ENCODE data around the gene NRP2. TPM values are rescaled to one million over a fixed set of nuclear protein-coding genes. Genes with fewer than 3 reads are reported as not detected.

Gene NRP2
- total RNA-seq, 5 donors from 2014 or later (not counting 1 experiment from before 2014, with no cell fraction given), result 0.85 to 1.1 (median 0.93) TPM; not detected in 2

DNA sequence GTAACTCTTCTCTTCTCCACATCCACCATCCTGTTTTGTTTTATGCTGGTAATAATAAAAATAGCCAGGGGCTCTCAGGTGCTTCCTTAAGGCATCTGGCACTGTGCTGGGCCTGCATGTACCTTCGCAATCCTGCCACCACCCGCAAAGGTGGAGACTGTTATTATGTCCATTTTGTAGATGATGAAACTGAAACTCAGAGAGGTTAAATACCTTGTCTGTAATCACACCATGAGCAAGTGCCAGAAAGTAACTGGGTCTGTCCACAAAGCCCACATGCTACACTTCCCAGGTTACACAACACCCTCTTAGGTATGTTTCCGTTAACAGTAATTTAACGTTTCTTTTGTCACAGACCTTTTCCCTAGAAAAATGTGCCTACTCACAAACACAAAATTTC, 27.0 kb downstream of the NRP2 start:
- Histone ChIP-seq H3K4me1 (ENCODE audit: control insufficient read depth in 1 of 2, extremely low read depth in 1 of 2, insufficient read depth in 2 of 2, low read length in 2 of 2) (peaks cover 0 to 12% of the 10 kb centered on the region in 2 experiments), H3K9me3 (no peaks in the 10 kb centered on the region), H3K36me3 (ENCODE audit: control insufficient read depth in 2 of 2, extremely low read depth in 1 of 2, insufficient read depth in 1 of 2, low read length in 1 of 2) (no peaks in the 10 kb centered on the region), H3K4me3 (ENCODE audit: control insufficient read depth in 1 of 2, extremely low read depth in 1 of 2, low read length in 1 of 2) (no peak overlapping the region), H3K27ac (ENCODE audit: low read length) (no peak overlapping the region), H3K27me3 (replicated peaks in 1 of 2; ENCODE audit: control insufficient read depth in 2 of 2, extremely low read depth in 1 of 2, insufficient read depth in 2 of 2, low read length in 1 of 2) (no peaks in the 10 kb centered on the region)
- POLR2A ChIA-PET, result no interaction called here
- Mint-ChIP-seq H3K27me3 (peaks cover 4 to 6% of the 10 kb centered on the region in 2 donors), H3K27ac (no peak overlapping the region), H3K4me3 (no peak overlapping the region), H3K36me3 (no peaks in the 10 kb centered on the region), H3K9me3 (no peaks in the 10 kb centered on the region), H3K4me1 (peaks cover 15 to 26% (median 16%) of the 10 kb centered on the region in 3 donors)
- DNase-seq (no peak), ATAC-seq (replicated peaks in 1 of 4) (no peak)
- CTCF ChIA-PET, result no interaction called here
- WGBS (ENCODE audit: insufficient coverage), result 100% methylated on average over 1 of the region's 4 CpGs

DNA sequence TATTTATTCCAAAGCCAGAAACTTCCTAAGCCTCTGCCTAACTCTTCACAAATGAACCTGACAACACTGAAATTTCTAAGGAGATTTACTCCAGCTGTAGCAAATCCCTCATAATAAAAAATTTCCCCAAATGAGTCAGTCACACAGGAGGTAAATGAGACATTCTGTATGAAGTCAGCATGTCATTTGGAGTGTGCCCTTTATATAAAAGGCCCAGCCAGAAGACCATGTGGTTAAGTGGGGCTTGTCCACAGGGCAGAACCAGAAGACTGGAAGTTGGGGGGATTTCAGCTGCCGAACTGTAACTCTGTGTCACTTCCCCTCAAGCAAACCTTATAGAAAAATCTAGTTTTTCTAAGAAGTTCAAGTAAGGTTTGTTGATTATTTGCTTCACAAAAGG, 30.2 kb downstream of the NRP2 start:
- Histone ChIP-seq H3K9me3 (no peaks in the 10 kb centered on the region), H3K27ac (ENCODE audit: low read length) (no peak overlapping the region), H3K4me3 (ENCODE audit: control insufficient read depth in 1 of 2, extremely low read depth in 1 of 2, low read length in 1 of 2) (no peak overlapping the region), H3K4me1 (ENCODE audit: control insufficient read depth in 1 of 2, extremely low read depth in 1 of 2, insufficient read depth in 2 of 2, low read length in 2 of 2) (no peaks in the 10 kb centered on the region), H3K36me3 (ENCODE audit: control insufficient read depth in 2 of 2, extremely low read depth in 1 of 2, insufficient read depth in 1 of 2, low read length in 1 of 2) (no peaks in the 10 kb centered on the region), H3K27me3 (replicated peaks in 1 of 2; ENCODE audit: control insufficient read depth in 2 of 2, extremely low read depth in 1 of 2, insufficient read depth in 2 of 2, low read length in 1 of 2) (peaks cover 0 to 9% of the 10 kb centered on the region in 2 experiments)
- DNase-seq (no peak), ATAC-seq (replicated peaks in 1 of 4) (no peak)
- WGBS (ENCODE audit: insufficient coverage), result no CpG with 5 or more reads among the region's 1 CpG
- peaks cover 11 to 13% of the 10 kb centered on the region in 2 donors for H3K27me3 Mint-ChIP-seq
- ChIA-PET POLR2A (no interaction called here), CTCF (interaction anchor here in 1 of 2 donors (0.9 kb wide), 1 partner anchor 15 kb away, joined by 3 read pairs; no protein-coding TSS in a partner anchor)
- H3K27ac Mint-ChIP-seq, result no peak overlapping the region
- H3K9me3 Mint-ChIP-seq, result no peaks in the 10 kb centered on the region
- no peak overlapping the region for H3K4me3 Mint-ChIP-seq
- peaks cover under 1 to 11% (median 6%) of the 10 kb centered on the region in 3 donors for H3K4me1 Mint-ChIP-seq
- no peaks in the 10 kb centered on the region for H3K36me3 Mint-ChIP-seq

DNA sequence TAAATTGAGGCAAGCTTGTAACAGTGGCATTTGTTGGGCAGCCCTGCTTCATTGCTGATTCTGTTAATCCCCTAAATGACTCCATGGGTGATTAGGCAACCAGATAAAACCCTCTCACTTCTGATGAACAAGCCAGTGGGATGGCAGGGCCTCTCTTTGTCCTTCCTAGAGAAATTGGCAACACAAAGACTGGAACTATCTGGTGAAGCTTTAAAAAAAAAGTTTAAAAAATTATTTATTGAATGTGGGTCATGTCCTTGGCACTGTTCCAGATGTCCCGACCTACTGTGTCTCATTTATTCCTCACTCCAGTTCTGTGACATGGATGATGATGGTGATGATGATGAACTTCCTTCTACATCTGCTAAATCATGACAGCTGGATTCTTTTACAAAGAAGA, 30.8 kb downstream of the NRP2 start:
- Histone ChIP-seq H3K4me3 (ENCODE audit: control insufficient read depth in 1 of 2, extremely low read depth in 1 of 2, low read length in 1 of 2) (no peak overlapping the region), H3K9me3 (no peaks in the 10 kb centered on the region), H3K4me1 (ENCODE audit: control insufficient read depth in 1 of 2, extremely low read depth in 1 of 2, insufficient read depth in 2 of 2, low read length in 2 of 2) (no peaks in the 10 kb centered on the region), H3K27ac (ENCODE audit: low read length) (no peak overlapping the region), H3K36me3 (ENCODE audit: control insufficient read depth in 2 of 2, extremely low read depth in 1 of 2, insufficient read depth in 1 of 2, low read length in 1 of 2) (no peaks in the 10 kb centered on the region), H3K27me3 (replicated peaks in 1 of 2; ENCODE audit: control insufficient read depth in 2 of 2, extremely low read depth in 1 of 2, insufficient read depth in 2 of 2, low read length in 1 of 2) (peaks cover 0 to 9% of the 10 kb centered on the region in 2 experiments)
- no peak overlapping the region for H3K4me3 Mint-ChIP-seq
- H3K27ac Mint-ChIP-seq, result no peak overlapping the region
- no peaks in the 10 kb centered on the region for H3K36me3 Mint-ChIP-seq
- H3K9me3 Mint-ChIP-seq, result no peaks in the 10 kb centered on the region
- H3K27me3 Mint-ChIP-seq, result peaks cover 13 to 18% of the 10 kb centered on the region in 2 donors
- peaks cover 0 to 10% (median 6%) of the 10 kb centered on the region in 3 donors for H3K4me1 Mint-ChIP-seq
- ATAC-seq (replicated peaks in 1 of 4), result no peak
- POLR2A ChIA-PET, result interaction anchor here in 1 of 2 donors (0.7 kb wide), 1 partner anchor 1126 kb away, joined by 4 read pairs; no protein-coding TSS in a partner anchor
- no peak for DNase-seq
- no CpG with 5 or more reads among the region's 1 CpG for WGBS (ENCODE audit: insufficient coverage)
- CTCF ChIA-PET, result no interaction called here

DNA sequence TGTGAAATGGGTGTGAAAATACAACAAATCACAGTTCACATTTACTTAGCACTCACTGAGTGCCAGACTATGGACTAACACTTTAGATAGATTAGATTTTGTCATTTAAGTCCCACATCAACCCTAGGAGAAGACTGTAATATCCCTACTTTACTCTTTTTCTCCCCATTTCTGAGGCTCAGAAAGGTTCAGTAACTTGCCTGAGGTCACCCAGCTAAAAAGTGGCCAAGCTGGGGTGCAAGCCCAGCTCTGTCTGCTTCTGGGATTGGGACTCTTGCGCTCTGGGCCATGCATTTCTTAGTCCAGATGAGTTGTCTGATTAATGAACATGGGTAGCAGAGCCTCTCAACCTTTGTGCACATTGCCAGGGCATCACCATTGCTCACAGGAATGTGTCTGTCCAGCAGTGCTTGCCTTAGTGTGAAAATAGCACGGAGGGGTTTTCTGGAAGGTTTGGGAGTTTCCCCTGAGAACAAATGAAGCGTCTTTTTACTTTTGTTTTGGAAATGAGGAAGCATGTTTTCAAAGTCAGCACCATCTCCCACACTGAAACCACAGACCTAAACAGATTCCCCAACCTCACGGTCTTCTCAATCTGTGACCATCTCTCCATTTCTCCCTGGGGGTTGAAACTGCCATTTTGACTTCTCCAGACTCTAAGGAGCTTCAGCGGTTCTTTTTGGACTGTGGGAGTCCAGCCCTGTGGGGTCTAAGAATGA, 31.9 kb downstream of the NRP2 start:
- H3K4me3 ChIP-seq (ENCODE audit: control insufficient read depth in 1 of 2, extremely low read depth in 1 of 2, low read length in 1 of 2), result no peak overlapping the region
- 86% methylated on average over 1 of the region's 5 CpGs for WGBS (ENCODE audit: insufficient coverage)
- no peaks in the 10 kb centered on the region for H3K9me3 ChIP-seq
- ChIA-PET CTCF (no interaction called here), POLR2A (no interaction called here)
- no peak for DNase-seq
- ATAC-seq (replicated peaks in 1 of 4), result no peak
- Mint-ChIP-seq H3K36me3 (no peaks in the 10 kb centered on the region), H3K4me1 (peaks cover 0 to 10% (median 6%) of the 10 kb centered on the region in 3 donors), H3K27me3 (peaks cover 13 to 22% of the 10 kb centered on the region in 2 donors), H3K9me3 (no peaks in the 10 kb centered on the region), H3K27ac (no peak overlapping the region), H3K4me3 (no peak overlapping the region)
- H3K27ac ChIP-seq (ENCODE audit: low read length), result no peak overlapping the region
- no peaks in the 10 kb centered on the region for H3K4me1 ChIP-seq (ENCODE audit: control insufficient read depth in 1 of 2, extremely low read depth in 1 of 2, insufficient read depth in 2 of 2, low read length in 2 of 2)
- peaks cover 0 to 9% of the 10 kb centered on the region in 2 experiments for H3K27me3 ChIP-seq (replicated peaks in 1 of 2; ENCODE audit: control insufficient read depth in 2 of 2, extremely low read depth in 1 of 2, insufficient read depth in 2 of 2, low read length in 1 of 2)
- no peaks in the 10 kb centered on the region for H3K36me3 ChIP-seq (ENCODE audit: control insufficient read depth in 2 of 2, extremely low read depth in 1 of 2, insufficient read depth in 1 of 2, low read length in 1 of 2)

DNA sequence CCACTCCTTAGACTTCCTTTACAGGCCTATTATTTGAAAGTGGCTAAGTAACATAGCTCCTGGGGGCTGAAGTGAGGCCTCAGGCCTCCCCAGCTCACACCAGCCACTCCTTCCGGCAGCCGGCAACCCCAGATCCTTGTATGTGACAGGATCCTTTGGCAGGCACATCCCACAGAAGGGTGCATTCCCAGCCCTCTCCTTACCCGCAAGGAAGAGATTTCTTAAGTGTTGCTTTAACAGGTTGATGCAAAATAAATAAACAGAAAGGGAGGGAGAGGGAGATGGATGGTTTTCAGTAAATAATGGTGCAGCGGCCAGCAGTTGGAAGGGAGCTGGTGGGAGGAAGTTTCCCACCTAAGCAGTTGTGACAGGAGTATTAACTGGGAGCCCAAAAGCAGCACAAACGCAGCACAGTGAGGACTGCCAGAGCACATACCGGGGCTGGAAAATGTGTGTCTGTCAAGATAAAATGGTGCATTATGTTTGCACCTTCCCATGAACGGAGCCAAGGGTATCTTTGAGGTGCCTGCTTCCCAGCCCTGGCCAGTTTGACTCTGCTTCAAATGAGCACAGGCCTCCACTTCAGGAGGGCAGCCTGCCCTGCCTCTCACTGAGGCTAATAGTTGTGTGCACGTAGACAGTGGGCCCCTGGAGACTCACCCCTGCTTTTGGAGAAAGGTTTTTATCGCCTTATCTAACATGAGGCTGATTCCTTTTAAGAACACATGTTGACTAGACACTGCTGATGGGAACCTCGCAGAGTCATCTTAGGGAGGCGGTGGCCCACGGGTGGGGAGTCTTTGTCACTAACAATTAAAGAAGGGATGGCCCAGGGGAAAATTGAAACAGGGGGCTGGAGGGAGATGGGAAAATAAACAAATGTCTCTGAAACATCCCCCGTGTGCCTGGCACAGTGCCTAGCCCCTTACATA, 32.8 kb downstream of the NRP2 start:
- 66% methylated on average over 5 of the region's 13 CpGs for WGBS (ENCODE audit: insufficient coverage)

DNA sequence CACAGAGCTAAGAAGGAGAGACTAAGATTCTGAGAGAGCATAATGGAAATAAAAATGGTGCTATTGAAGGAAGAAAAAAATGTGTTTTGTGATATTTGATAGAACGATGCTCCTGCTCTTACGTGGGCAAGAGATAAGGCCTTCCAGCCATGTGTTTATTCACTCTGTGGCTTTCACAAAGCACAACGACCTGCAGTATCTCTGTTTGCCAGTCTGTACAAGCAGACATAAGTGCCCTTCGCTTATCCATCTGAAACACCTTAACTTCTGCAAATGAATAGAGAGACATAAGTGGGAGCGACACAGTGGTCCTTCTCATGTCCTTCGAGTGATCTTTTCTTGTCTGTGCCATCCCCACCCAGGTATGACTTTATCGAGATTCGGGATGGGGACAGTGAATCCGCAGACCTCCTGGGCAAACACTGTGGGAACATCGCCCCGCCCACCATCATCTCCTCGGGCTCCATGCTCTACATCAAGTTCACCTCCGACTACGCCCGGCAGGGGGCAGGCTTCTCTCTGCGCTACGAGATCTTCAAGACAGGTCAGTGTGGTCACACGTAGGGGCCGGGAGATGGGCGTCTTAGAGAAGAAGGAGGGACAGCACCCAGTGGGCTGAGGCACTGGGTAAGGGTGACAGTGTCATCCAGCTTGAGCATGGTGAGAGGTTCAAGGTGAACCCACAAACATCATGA, 33.7 kb downstream of the NRP2 start:
- no peaks in the 10 kb centered on the region for H3K9me3 ChIP-seq
- Mint-ChIP-seq H3K4me3 (no peak overlapping the region), H3K27ac (no peak overlapping the region), H3K4me1 (peaks cover 0 to 6% (median 6%) of the 10 kb centered on the region in 3 donors), H3K9me3 (no peaks in the 10 kb centered on the region), H3K36me3 (no peaks in the 10 kb centered on the region), H3K27me3 (peaks cover 13 to 22% of the 10 kb centered on the region in 2 donors)
- H3K27ac ChIP-seq (ENCODE audit: low read length), result no peak overlapping the region
- H3K4me1 ChIP-seq (ENCODE audit: control insufficient read depth in 1 of 2, extremely low read depth in 1 of 2, insufficient read depth in 2 of 2, low read length in 2 of 2), result no peaks in the 10 kb centered on the region
- 90% methylated on average over 15 of the region's 20 CpGs for WGBS (ENCODE audit: insufficient coverage)
- no peak overlapping the region for H3K4me3 ChIP-seq (ENCODE audit: control insufficient read depth in 1 of 2, extremely low read depth in 1 of 2, low read length in 1 of 2)
- POLR2A ChIA-PET, result no interaction called here
- ATAC-seq (replicated peaks in 1 of 4) (no peak), DNase-seq (no peak)
- peaks cover 0 to 9% of the 10 kb centered on the region in 2 experiments for H3K27me3 ChIP-seq (replicated peaks in 1 of 2; ENCODE audit: control insufficient read depth in 2 of 2, extremely low read depth in 1 of 2, insufficient read depth in 2 of 2, low read length in 1 of 2)
- H3K36me3 ChIP-seq (ENCODE audit: control insufficient read depth in 2 of 2, extremely low read depth in 1 of 2, insufficient read depth in 1 of 2, low read length in 1 of 2), result no peaks in the 10 kb centered on the region
- CTCF ChIA-PET, result interaction anchor here in 1 of 2 donors (0.6 kb wide), 1 partner anchor 1568 kb away, joined by 4 read pairs; no protein-coding TSS in a partner anchor

More for the DNA sequence above, 32.8 kb downstream of the NRP2 start:
- Mint-ChIP-seq H3K27me3 (peaks cover 13 to 22% of the 10 kb centered on the region in 2 donors), H3K27ac (no peak overlapping the region), H3K4me3 (no peak overlapping the region), H3K9me3 (no peaks in the 10 kb centered on the region), H3K4me1 (peaks cover 0 to 6% (median 6%) of the 10 kb centered on the region in 3 donors), H3K36me3 (no peaks in the 10 kb centered on the region)
- Histone ChIP-seq H3K9me3 (no peaks in the 10 kb centered on the region), H3K27ac (ENCODE audit: low read length) (no peak overlapping the region), H3K36me3 (ENCODE audit: control insufficient read depth in 2 of 2, extremely low read depth in 1 of 2, insufficient read depth in 1 of 2, low read length in 1 of 2) (no peaks in the 10 kb centered on the region), H3K4me1 (ENCODE audit: control insufficient read depth in 1 of 2, extremely low read depth in 1 of 2, insufficient read depth in 2 of 2, low read length in 2 of 2) (no peaks in the 10 kb centered on the region), H3K4me3 (ENCODE audit: control insufficient read depth in 1 of 2, extremely low read depth in 1 of 2, low read length in 1 of 2) (no peak overlapping the region), H3K27me3 (replicated peaks in 1 of 2; ENCODE audit: control insufficient read depth in 2 of 2, extremely low read depth in 1 of 2, insufficient read depth in 2 of 2, low read length in 1 of 2) (peaks cover 0 to 9% of the 10 kb centered on the region in 2 experiments)
- ChIA-PET POLR2A (no interaction called here), CTCF (no interaction called here)
- DNase-seq (no peak), ATAC-seq (replicated peaks in 1 of 4) (no peak)

Data from T-cell (primary cell).